ENCODE data around the gene SH3BP5L. TPM values are rescaled to one million over a fixed set of nuclear protein-coding genes. Genes with fewer than 3 reads are reported as not detected.
A peak's percentile ranks its signal among the peaks of the same experiment; 100 is the strongest.

Gene SH3BP5L
- total and polyA plus RNA-seq, 2 of the 8 experiments (the other 6 are each of a cell fraction or from before 2014, with no cell fraction given): 20.2 to 28.4 TPM

- CTCF ChIA-PET (ENCODE audit: partially characterized antibody): interaction anchor here (0.8 to 2.9 kb wide), 5 partner anchors 11 to 36 kb away, joined by 3 to 9 read pairs (median 6); no protein-coding TSS in a partner anchor
- H4K5ac ChIP-seq (ENCODE audit: insufficient read length, low read depth, low read length): peak overlapping the region; percentile 48
- 0 out of 2 replicates have a peak overlapping the region, but pooled peaks have one; percentile 76 for H2BK20ac ChIP-seq (ENCODE audit: low read length)
- H3K4me1 ChIP-seq (replicated peaks in 1 of 4; ENCODE audit: control insufficient read depth in 3 of 4, insufficient read depth in 4 of 4, low read length in 3 of 4): peaks cover 3 to 10% (median 7%) of the 10 kb centered on the region in 4 experiments; a peak in 6 of 7 replicates
- H2BK120ac ChIP-seq (replicated peaks; ENCODE audit: low read depth, low read length): no peak overlapping the region
- peak overlapping the region; percentile 72 for H3K56ac ChIP-seq (replicated peaks; ENCODE audit: insufficient read length, low read depth, low read length)
- no peak overlapping the region for H2AK5ac ChIP-seq (ENCODE audit: low read depth, low read length)
- FAIRE-seq: no peak
- H3K27ac ChIP-seq (ENCODE audit: low read depth, low read length): no peak overlapping the region
- H3K9ac ChIP-seq (replicated peaks in 1 of 4; ENCODE audit: extremely low read depth in 1 of 4, low read depth in 3 of 4, low read length in 3 of 4): peak overlapping the region in 2 of 4 experiments; percentile 26 to 44; a peak in 4 of 7 replicates
- H2BK12ac ChIP-seq (ENCODE audit: low read depth, low read length): peak overlapping the region; percentile 75; the same call in 1 of the 2 replicates
- H2BK15ac ChIP-seq (ENCODE audit: low read length): 0 out of 2 replicates have a peak overlapping the region, but pooled peaks have one; percentile 77
- peak overlapping the region; percentile 38 for H3K18ac ChIP-seq (ENCODE audit: extremely low read depth, low read length)
- no peaks in the 10 kb centered on the region for H3K79me2 ChIP-seq (ENCODE audit: control insufficient read depth in 1 of 2, insufficient read depth in 2 of 2, low read length in 2 of 2)
- no peaks in the 10 kb centered on the region for H3K36me3 ChIP-seq (ENCODE audit: control insufficient read depth in 2 of 4, insufficient read depth in 4 of 4, low read length in 3 of 4)
- H3K23ac ChIP-seq (ENCODE audit: insufficient read length): no peak overlapping the region
- no peak overlapping the region for H4K91ac ChIP-seq (replicated peaks; ENCODE audit: insufficient read length, low read length)
- H3K27me3 ChIP-seq (replicated peaks in 1 of 4; ENCODE audit: control insufficient read depth in 3 of 4, extremely low read depth in 1 of 4, insufficient read depth in 3 of 4, low read length in 3 of 4): peaks cover 0 to 19% (median 11%) of the 10 kb centered on the region in 4 experiments; a peak in 5 of 7 replicates
- H4K8ac ChIP-seq (ENCODE audit: extremely low read depth, insufficient read depth, low read length): peak overlapping the region; percentile 81
- H3K23me2 ChIP-seq (ENCODE audit: low read depth, low read length): peaks cover 16% of the 10 kb centered on the region; the same call in 1 of the 2 replicates
- H3K4ac ChIP-seq (replicated peaks; ENCODE audit: insufficient read length, low read depth, low read length): peak overlapping the region; percentile 6
- peak in 1 of 2 experiments; percentile 81 for DNase-seq (ENCODE audit: low read depth in 1 of 2, low spot score in 2 of 2)
- no peaks in the 10 kb centered on the region for H3K79me1 ChIP-seq (ENCODE audit: low read depth, low read length)
- no peak overlapping the region for H3K14ac ChIP-seq (ENCODE audit: insufficient read length)
- H3K4me2 ChIP-seq (ENCODE audit: insufficient read depth in 1 of 2, low read depth in 2 of 2, low read length in 2 of 2): peak overlapping the region; percentile 73 to 93
- no peak overlapping the region for H2BK5ac ChIP-seq (ENCODE audit: low read depth, low read length)
- H3K4me3 ChIP-seq (ENCODE audit: extremely low read depth in 1 of 4, insufficient read depth in 2 of 4, low read depth in 3 of 4, low read length in 4 of 4): peak overlapping the region; percentile 66 to 70 (median 68)
- 2% methylated on average over 35 of the region's 46 CpGs; no CpG with 5 or more reads in 1 of the 2 experiments for WGBS, 2 experiments (ENCODE audit: extremely low coverage in 1 of 2, insufficient coverage in 1 of 2, insufficient read length in 1 of 2, insufficient replicate concordance in 2 of 2, low coverage in 1 of 2, low lambda C conversion rate in 2 of 2, missing lambda C conversion rate in 1 of 2)
- POLR2A ChIA-PET (ENCODE audit: partially characterized antibody): interaction anchor here (0.6 to 2.7 kb wide), 8 partner anchors 10 to 51 kb away, joined by 3 to 19 read pairs (median 5); partner anchors contain the start of genes PGBD2 and ZNF672
- peak overlapping the region; percentile 80 for H2AFZ ChIP-seq (ENCODE audit: low read length)
- no peaks in the 10 kb centered on the region for H3K9me3 ChIP-seq (ENCODE audit: insufficient read depth in 2 of 2, low read depth in 1 of 2, low read length in 1 of 2)
- no peaks in the 10 kb centered on the region for H4K20me1 ChIP-seq (replicated peaks in 1 of 2; ENCODE audit: control insufficient read depth in 1 of 2, insufficient read depth in 2 of 2, low read length in 2 of 2)
- TF ChIP-seq CTCF (IDR thresholded peaks at IDR 0.05; ENCODE audit: control extremely low read depth in 1 of 3, insufficient read depth in 1 of 3, low read depth in 1 of 3, low read length in 3 of 3) (no peak), SP2 (IDR thresholded peaks at IDR 0.05; ENCODE audit: low read length) (no peak), POLR2AphosphoS5 (IDR thresholded peaks at IDR 0.05; ENCODE audit: low read depth, low read length) (peak; percentile 55), SAP30 (IDR thresholded peaks at IDR 0.05; ENCODE audit: insufficient read depth, insufficient replicate concordance, low read length) (peak; percentile 24), RNF2 (IDR thresholded peaks at IDR 0.05; ENCODE audit: borderline replicate concordance, low read depth, low read length, missing control alignments, poor library complexity, severe bottlenecking) (no peak), SRF (IDR thresholded peaks at IDR 0.05; ENCODE audit: low read depth, low read length) (no peak), SIN3A (conservative IDR thresholded peaks at IDR 0.05 in 1 of 2, IDR thresholded peaks at IDR 0.05 in 1 of 2; ENCODE audit: low read depth in 1 of 2, low read length in 2 of 2) (peak in 1 of 2 experiments; percentile 29; a peak in 1 of 4 replicates)
These were observed 37.5 kb upstream of the SH3BP5L start for GRCh38 chr1:248862998-248863881.

Data from H1 (cell line).